Activated CD8-positive, alpha-beta T cell treated with anti-CD3 and anti-CD28 coated beads, Interleukin-2, amount 10 ng/mL, durations not matched to agents 7 days and 5 days (primary cell): Measurements from ENCODE around the gene ZFP36L2. TPM values are rescaled to one million over a fixed set of nuclear protein-coding genes. Genes with fewer than 3 reads are reported as not detected.
A peak's percentile ranks its signal among the peaks of the same experiment; 100 is the strongest.

Source experiments
- ATAC-seq: fragments of 150-1000 bp; cut with Tn5 transposase; one replicate; pipeline ENCODE4 v1.10.0; 2021; ENCODE audit warnings: moderate library complexity
- CTCF ChIA-PET: fragments of 350-600 bp; sonication (Branson Sonifier 250); formaldehyde crosslinking; loops from one replicate; lab custom pipeline; 2021; ENCODE audit warnings: antibody characterized with exemption; lab: Charles Lee
- POLR2A ChIA-PET: fragments of 350-600 bp; sonication (Branson Sonifier 250); formaldehyde crosslinking; loops from one replicate; lab custom pipeline; 2021; ENCODE audit warnings: antibody characterized with exemption; lab: Charles Lee
- DNase-seq: peaks from one replicate; pipeline ENCODE4 v3.0.0-alpha.2; 2020
- H3K27ac Mint-ChIP-seq: one replicate; pipeline ENCODE4 v1.8.0; 2021; ENCODE audit warnings: mild to moderate bottlenecking, mixed read lengths
- H3K27me3 Mint-ChIP-seq: one replicate; pipeline ENCODE4 v1.8.0; 2021; ENCODE audit warnings: low read depth, mixed read lengths
- H3K36me3 Mint-ChIP-seq: one replicate; pipeline ENCODE4 v1.8.0; 2021; ENCODE audit warnings: low read depth, mixed read lengths
- H3K4me1 Mint-ChIP-seq: one replicate; pipeline ENCODE4 v1.8.0; 2021; ENCODE audit warnings: low read depth, mixed read lengths
- H3K4me3 Mint-ChIP-seq: one replicate; pipeline ENCODE4 v1.8.0; 2021; ENCODE audit warnings: mild to moderate bottlenecking, mixed read lengths
- H3K9me3 Mint-ChIP-seq: one replicate; pipeline ENCODE4 v1.8.0; 2022; ENCODE audit warnings: mixed read lengths; ENCODE audit not compliant: insufficient read depth
- total RNA-seq, 2 experiments: library from RNA; stranded (reverse); gene quantifications; one replicate each; pipeline ENCODE4 v1.2.3, GENCODE V29; 2021

The ZFP36L2 gene
- total RNA-seq, 2 experiments from 2014 or later, result 166 TPM

- no peak for DNase-seq
- peaks cover 10% of the 10 kb centered on the region for H3K36me3 Mint-ChIP-seq
- POLR2A ChIA-PET, result interaction anchor here (0.5 to 1.5 kb wide), 5 partner anchors 11 to 186 kb away, joined by 3 to 5 read pairs (median 3); partner anchors contain the start of gene ZFP36L2
Observed at GRCh38 chr2:43215673-43216255, 10.6 kb downstream of the ZFP36L2 start.

GRCh38 chr2:43214253-43214652, 12.2 kb downstream of the ZFP36L2 start:
- Mint-ChIP-seq H3K27ac (no peak overlapping the region), H3K27me3 (no peaks in the 10 kb centered on the region), H3K9me3 (no peaks in the 10 kb centered on the region), H3K4me3 (no peak overlapping the region), H3K36me3 (peaks cover 2% of the 10 kb centered on the region), H3K4me1 (peaks cover 50% of the 10 kb centered on the region)
- ChIA-PET POLR2A (no interaction called here), CTCF (interaction anchor here (1.1 to 16.3 kb wide), 4 partner anchors 11 to 83 kb away, joined by 3 to 666 read pairs (median 8); no protein-coding TSS in a partner anchor)
- no peak for DNase-seq
- ATAC-seq, result no peak

More at GRCh38 chr2:43215673-43216255, 10.6 kb downstream of the ZFP36L2 start:
- Mint-ChIP-seq H3K4me3 (no peak overlapping the region), H3K27ac (no peak overlapping the region), H3K4me1 (peaks cover 51% of the 10 kb centered on the region), H3K9me3 (no peaks in the 10 kb centered on the region), H3K27me3 (no peaks in the 10 kb centered on the region)
- no peak for ATAC-seq
- CTCF ChIA-PET, result interaction anchor here (0.6 to 16.3 kb wide), 6 partner anchors 13 to 307 kb away, joined by 3 to 666 read pairs (median 4); no protein-coding TSS in a partner anchor

GRCh38 chr2:43212931-43213330, 13.5 kb downstream of the ZFP36L2 start:
- H3K27ac Mint-ChIP-seq, result peak overlapping the region; percentile 26
- ChIA-PET POLR2A (interaction anchor here (0.8 kb wide), 1 partner anchor 38 kb away, joined by 3 read pairs; no protein-coding TSS in a partner anchor), CTCF (interaction anchor here (0.8 to 2.1 kb wide), 5 partner anchors 10 to 844 kb away, joined by 3 to 11 read pairs (median 4); no protein-coding TSS in a partner anchor)
- no peaks in the 10 kb centered on the region for H3K27me3 Mint-ChIP-seq
- no peak for ATAC-seq
- no peaks in the 10 kb centered on the region for H3K9me3 Mint-ChIP-seq
- H3K4me3 Mint-ChIP-seq, result no peak overlapping the region
- H3K4me1 Mint-ChIP-seq, result peaks cover 44% of the 10 kb centered on the region
- DNase-seq, result no peak
- peaks cover 2% of the 10 kb centered on the region for H3K36me3 Mint-ChIP-seq

DNA sequence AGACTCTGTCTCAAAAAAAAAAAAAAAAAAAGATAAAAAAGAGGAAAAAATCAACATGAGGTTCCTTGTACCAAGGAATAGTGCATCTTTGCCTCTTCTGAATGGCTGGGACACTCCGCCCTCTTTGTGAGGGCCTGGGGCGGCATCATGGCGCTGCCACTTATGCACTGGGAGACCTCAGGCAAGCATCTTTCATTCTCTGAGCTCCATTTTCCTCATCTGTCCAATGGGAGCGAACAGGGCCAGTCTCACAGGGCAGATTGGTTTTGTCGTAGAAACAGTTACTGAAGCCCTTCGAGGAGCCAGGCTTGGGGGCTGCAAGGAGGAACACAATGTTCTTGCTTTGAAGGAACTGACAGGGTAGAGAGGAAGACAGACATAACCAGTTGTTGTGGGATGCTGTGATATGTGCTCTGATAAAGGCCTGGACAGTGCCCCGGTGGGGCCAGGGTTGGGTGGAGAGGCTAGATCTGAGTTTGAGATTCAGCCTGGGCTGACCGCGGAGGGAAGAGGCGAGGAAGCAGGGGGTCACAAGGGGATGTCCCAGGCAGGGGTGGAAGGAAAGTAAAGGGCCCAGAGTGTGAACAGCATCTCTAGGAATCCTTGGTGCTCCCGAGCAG, 14.1 kb downstream of the ZFP36L2 start:
- peaks cover 38% of the 10 kb centered on the region for H3K4me1 Mint-ChIP-seq
- DNase-seq, result no peak
- CTCF ChIA-PET, result interaction anchor here (2.1 kb wide), 1 partner anchor 16 kb away, joined by 7 read pairs; no protein-coding TSS in a partner anchor
- no peak overlapping the region for H3K4me3 Mint-ChIP-seq
- H3K36me3 Mint-ChIP-seq, result no peaks in the 10 kb centered on the region
- no peak for ATAC-seq
- POLR2A ChIA-PET, result no interaction called here
- H3K27me3 Mint-ChIP-seq, result no peaks in the 10 kb centered on the region
- peak overlapping the region; percentile 53 for H3K27ac Mint-ChIP-seq
- H3K9me3 Mint-ChIP-seq, result no peaks in the 10 kb centered on the region

DNA sequence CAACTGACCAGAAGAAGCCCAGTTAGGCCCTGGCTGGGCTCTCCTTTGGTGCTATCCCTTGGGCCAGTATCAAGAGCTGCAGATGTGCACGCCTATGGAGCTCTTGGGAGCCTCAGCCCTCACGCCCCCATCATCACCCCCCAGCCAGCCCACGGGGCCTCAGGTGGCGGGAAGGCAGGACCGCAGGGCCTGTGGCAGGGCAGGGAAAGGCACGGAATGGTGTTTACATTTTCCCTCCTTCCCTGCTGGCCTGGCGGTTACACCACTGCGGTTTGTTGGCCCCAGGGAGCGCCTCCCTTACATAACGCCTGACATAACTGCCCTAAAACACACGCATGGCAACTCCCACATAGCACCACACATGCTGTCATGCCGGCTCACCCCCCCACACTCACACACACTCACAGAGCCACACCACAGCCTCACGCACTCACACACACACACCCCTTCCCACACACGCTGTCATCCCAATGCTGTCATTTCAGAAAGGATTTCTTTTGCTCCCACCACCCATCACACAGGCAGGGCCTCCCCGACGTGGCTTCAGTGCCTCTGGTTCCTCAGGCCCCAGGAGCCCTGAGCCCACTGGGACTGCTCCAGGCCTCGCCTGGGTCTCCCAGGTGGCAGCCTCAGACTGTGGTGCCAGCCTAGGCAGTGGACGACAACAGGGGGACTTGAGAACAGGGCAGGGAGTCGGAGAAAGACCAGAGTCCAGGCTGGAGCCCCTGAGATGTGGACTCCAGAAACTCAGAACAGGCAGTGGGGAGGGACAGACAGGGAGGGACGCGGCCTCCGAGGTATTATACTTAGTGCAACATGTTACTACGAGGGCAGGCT, 15.7 kb downstream of the ZFP36L2 start:
- Mint-ChIP-seq H3K4me1 (peaks cover 33% of the 10 kb centered on the region), H3K4me3 (no peak overlapping the region), H3K9me3 (no peaks in the 10 kb centered on the region), H3K36me3 (no peaks in the 10 kb centered on the region), H3K27me3 (no peaks in the 10 kb centered on the region), H3K27ac (peak overlapping the region; percentile 63)
- ChIA-PET CTCF (interaction anchor here (0.8 kb wide), 1 partner anchor 40 kb away, joined by 3 read pairs; no protein-coding TSS in a partner anchor), POLR2A (interaction anchor here (1.0 kb wide), 1 partner anchor 9 kb away, joined by 3 read pairs; no protein-coding TSS in a partner anchor)
- peak; percentile 34 for DNase-seq
- ATAC-seq, result peak; percentile 24

GRCh38 chr2:43210125-43210466, 16.3 kb downstream of the ZFP36L2 start:
- peak overlapping the region; percentile 37 for H3K27ac Mint-ChIP-seq
- ChIA-PET CTCF (interaction anchor here (0.8 kb wide), 1 partner anchor 40 kb away, joined by 3 read pairs; no protein-coding TSS in a partner anchor), POLR2A (interaction anchor here (1.0 kb wide), 1 partner anchor 9 kb away, joined by 3 read pairs; no protein-coding TSS in a partner anchor)
- H3K4me3 Mint-ChIP-seq, result no peak overlapping the region
- H3K36me3 Mint-ChIP-seq, result no peaks in the 10 kb centered on the region
- H3K27me3 Mint-ChIP-seq, result no peaks in the 10 kb centered on the region
- ATAC-seq, result peak; percentile 13
- H3K4me1 Mint-ChIP-seq, result peaks cover 33% of the 10 kb centered on the region
- no peaks in the 10 kb centered on the region for H3K9me3 Mint-ChIP-seq
- DNase-seq, result no peak

- DNase-seq (no peak), ATAC-seq (no peak)
- Mint-ChIP-seq H3K4me3 (no peak overlapping the region), H3K27ac (no peak overlapping the region), H3K9me3 (no peaks in the 10 kb centered on the region), H3K27me3 (no peaks in the 10 kb centered on the region), H3K4me1 (peaks cover 33% of the 10 kb centered on the region), H3K36me3 (no peaks in the 10 kb centered on the region)
- POLR2A ChIA-PET, result interaction anchor here (0.9 to 2.2 kb wide), 2 partner anchors 9 to 18 kb away, joined by 3 to 5 read pairs; no protein-coding TSS in a partner anchor
- CTCF ChIA-PET, result no interaction called here
Observed at GRCh38 chr2:43209204-43209717, 17.1 kb downstream of the ZFP36L2 start.

GRCh38 chr2:43207553-43208300, 18.7 kb downstream of the ZFP36L2 start:
- Mint-ChIP-seq H3K9me3 (no peaks in the 10 kb centered on the region), H3K27ac (no peak overlapping the region)
- POLR2A ChIA-PET, result interaction anchor here (2.2 kb wide), 1 partner anchor 11 kb away, joined by 5 read pairs; no protein-coding TSS in a partner anchor

GRCh38 chr2:43206602-43207001, 19.8 kb downstream of the ZFP36L2 start:
- Mint-ChIP-seq H3K9me3 (no peaks in the 10 kb centered on the region), H3K4me1 (peaks cover 36% of the 10 kb centered on the region), H3K27ac (peak overlapping the region; percentile 24), H3K27me3 (no peaks in the 10 kb centered on the region), H3K4me3 (no peak overlapping the region), H3K36me3 (no peaks in the 10 kb centered on the region)
- ATAC-seq (no peak), DNase-seq (no peak)
- ChIA-PET CTCF (interaction anchor here (1.5 kb wide), 1 partner anchor 37 kb away, joined by 3 read pairs; no protein-coding TSS in a partner anchor), POLR2A (no interaction called here)

More at GRCh38 chr2:43207553-43208300, 18.7 kb downstream of the ZFP36L2 start:
- Mint-ChIP-seq H3K4me3 (no peak overlapping the region), H3K27me3 (no peaks in the 10 kb centered on the region), H3K4me1 (peaks cover 35% of the 10 kb centered on the region), H3K36me3 (no peaks in the 10 kb centered on the region)
- CTCF ChIA-PET, result interaction anchor here (1.1 kb wide), 1 partner anchor 37 kb away, joined by 4 read pairs; no protein-coding TSS in a partner anchor
- DNase-seq (no peak), ATAC-seq (no peak)

DNA sequence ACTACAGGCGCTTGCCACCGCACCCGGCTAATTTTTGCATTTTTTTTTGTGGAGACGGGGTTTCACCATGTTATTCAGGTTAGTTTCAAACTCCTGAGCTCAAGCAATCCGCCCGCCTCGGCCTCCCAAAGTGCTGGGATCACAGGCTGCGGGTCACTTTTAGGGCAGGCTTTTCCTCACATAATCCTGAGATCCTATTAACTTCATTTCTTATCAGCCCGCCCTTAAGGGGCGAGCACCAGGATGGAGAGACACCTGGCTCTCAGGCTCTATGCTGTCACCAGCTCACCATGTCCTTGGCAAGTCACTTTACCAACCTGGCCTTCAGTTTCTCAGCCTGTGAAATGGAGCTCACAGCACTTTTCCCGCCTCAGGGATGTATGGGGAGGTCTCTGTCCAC, 23.0 kb downstream of the ZFP36L2 start:
- ChIA-PET CTCF (interaction anchor here (1.0 to 3.2 kb wide), 5 partner anchors 10 to 34 kb away, joined by 3 to 17 read pairs (median 4); no protein-coding TSS in a partner anchor), POLR2A (interaction anchor here (1.0 to 1.6 kb wide), 2 partner anchors 18 to 23 kb away, joined by 3 to 4 read pairs; partner anchors contain the start of gene ZFP36L2)
- Mint-ChIP-seq H3K27ac (no peak overlapping the region), H3K36me3 (no peaks in the 10 kb centered on the region), H3K4me3 (no peak overlapping the region), H3K9me3 (no peaks in the 10 kb centered on the region), H3K4me1 (peaks cover 28% of the 10 kb centered on the region), H3K27me3 (no peaks in the 10 kb centered on the region)
- DNase-seq (no peak), ATAC-seq (no peak)
